ENCODE results near the gene MCL1.

GRCh38 chr1:150609732-150610131 is 30.3 kb upstream of the MCL1 start:
- TF ChIP-seq, protein P1, sequence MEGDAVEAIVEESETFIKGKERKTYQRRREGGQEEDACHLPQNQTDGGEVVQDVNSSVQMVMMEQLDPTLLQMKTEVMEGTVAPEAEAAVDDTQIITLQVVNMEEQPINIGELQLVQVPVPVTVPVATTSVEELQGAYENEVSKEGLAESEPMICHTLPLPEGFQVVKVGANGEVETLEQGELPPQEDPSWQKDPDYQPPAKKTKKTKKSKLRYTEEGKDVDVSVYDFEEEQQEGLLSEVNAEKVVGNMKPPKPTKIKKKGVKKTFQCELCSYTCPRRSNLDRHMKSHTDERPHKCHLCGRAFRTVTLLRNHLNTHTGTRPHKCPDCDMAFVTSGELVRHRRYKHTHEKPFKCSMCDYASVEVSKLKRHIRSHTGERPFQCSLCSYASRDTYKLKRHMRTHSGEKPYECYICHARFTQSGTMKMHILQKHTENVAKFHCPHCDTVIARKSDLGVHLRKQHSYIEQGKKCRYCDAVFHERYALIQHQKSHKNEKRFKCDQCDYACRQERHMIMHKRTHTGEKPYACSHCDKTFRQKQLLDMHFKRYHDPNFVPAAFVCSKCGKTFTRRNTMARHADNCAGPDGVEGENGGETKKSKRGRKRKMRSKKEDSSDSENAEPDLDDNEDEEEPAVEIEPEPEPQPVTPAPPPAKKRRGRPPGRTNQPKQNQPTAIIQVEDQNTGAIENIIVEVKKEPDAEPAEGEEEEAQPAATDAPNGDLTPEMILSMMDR (IDR thresholded peaks at IDR 0.05): no peak
- TF ChIP-seq POLR2A (IDR thresholded peaks at IDR 0.05): no peak

All from body of pancreas (tissue), 4 donors.